Activated effector memory CD4-positive, alpha-beta T cell treated with anti-CD3 and anti-CD28 coated beads, Interleukin-2, amount 50 U/mL, for 16 hours (primary cell): Measurements from ENCODE around the gene ZNF469.
"Not testable (repeated sequence)": the region's sequence is repeated elsewhere in the genome, so short reads cannot be mapped to it uniquely, and the experiment has no call there.

Source experiments
- DNase-seq: peaks from one replicate; pipeline ENCODE4 v3.0.0-alpha.2; 2020

Gene ZNF469

DNA sequence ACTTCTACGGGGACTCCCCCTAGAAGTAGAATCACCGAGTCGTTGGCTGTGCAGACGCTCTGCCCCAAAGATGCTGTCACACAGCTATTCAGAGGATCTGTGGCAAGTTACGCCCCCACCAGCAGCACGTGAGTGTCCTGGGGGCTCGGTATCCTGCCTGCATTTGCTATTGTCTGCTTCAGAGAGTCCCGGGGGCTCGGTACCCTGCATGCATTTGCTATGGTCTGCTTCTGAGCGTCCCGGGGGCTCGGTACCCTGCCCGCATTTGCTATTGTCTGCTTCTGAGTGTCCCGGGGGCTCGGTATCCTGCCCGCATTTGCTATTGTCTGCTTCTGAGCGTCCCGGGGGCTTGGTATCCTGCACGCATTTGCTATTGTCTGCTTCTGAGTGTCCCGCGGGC, 23.8 kb upstream of the ZNF469 start:
- DNase-seq, result no peak

DNA sequence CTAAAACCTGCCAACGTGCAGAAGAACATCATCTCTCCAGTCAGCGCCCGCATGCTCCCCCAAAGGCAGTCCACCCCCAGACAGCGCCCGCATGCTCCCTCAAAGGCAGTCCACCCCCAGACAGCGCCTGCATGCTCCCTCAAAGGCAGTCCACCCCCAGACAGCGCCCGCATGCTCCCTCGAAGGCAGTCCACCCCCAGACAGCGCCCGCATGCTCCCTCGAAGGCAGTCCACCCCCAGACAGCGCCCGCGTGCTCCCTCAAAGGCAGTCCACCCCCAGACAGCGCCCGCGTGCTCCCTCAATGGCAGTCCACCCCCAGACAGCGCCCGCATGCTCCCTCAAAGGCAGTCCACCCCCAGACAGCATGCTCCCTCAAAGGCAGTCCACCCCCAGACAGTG, 22.4 kb upstream of the ZNF469 start:
- not testable (repeated sequence) for DNase-seq

DNA sequence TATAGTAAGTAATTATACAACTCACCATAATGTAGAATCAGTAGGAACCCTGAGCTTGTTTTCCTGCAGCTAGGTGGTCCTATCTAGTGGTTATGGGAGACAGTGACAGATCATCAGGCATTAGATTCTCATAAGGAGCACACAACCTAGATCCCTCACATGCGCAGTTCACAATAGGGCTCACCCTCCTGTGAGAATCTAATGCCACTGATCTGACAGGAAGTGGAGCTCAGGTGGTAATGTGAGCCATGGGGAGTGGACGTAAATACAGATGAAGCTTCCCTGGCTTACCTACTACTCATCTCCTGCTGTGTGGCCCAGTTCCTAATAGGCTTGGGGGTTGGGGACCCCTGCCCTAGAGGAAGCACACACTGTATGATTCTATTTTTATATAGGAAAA, 21.8 kb upstream of the ZNF469 start:
- no peak for DNase-seq

DNA sequence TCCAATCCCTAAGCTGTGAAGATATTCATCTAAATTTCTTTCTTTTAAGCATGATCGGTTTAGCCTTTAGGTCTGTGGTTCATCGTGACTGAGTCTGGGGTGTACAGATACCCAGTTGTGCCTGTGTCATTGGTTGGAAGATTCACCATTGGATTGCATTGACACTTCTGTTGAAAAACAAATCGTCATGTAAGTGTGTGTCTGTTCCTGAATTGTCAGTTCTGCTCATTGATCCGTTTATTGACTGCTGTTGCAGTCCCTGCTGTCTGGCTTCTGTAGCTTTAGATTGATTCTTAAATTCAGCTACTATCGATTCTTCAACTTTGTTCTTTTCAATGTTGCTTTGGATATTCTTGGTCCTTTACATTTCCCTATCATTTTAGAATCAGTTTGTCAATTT, 21.0 kb upstream of the ZNF469 start:
- no peak for DNase-seq

DNA sequence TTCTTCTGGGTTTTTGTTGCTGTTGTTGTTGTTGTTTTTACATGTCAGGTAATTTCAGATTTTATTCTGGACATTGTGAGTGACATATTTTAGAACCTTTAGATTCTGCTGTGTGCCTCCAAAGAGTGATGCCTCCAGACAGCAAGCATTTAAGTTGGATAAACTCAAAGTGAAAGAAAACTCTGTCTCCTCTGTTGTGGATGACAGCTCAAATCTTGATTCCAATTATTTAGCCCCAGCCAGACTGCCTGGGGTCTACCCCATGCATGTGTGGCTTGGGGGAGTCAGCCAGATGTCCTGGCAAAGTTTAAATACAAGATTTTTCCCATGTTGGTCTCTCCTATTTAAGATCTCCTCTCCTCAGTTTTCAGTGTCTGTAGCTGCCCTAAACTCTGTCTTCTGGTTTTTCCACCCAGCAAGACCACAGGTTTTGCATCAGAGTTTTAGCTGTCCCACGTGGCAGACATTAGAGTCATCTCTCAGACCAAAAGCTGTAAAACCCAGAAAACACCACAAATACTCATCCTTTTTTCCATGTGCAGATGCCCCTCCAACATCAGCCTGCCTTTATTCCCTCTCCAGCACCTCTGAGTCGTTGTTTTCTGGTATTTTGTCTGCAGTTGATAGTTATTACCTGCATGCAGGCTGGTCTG, 19.4 kb upstream of the ZNF469 start:
- DNase-seq, result no peak

DNA sequence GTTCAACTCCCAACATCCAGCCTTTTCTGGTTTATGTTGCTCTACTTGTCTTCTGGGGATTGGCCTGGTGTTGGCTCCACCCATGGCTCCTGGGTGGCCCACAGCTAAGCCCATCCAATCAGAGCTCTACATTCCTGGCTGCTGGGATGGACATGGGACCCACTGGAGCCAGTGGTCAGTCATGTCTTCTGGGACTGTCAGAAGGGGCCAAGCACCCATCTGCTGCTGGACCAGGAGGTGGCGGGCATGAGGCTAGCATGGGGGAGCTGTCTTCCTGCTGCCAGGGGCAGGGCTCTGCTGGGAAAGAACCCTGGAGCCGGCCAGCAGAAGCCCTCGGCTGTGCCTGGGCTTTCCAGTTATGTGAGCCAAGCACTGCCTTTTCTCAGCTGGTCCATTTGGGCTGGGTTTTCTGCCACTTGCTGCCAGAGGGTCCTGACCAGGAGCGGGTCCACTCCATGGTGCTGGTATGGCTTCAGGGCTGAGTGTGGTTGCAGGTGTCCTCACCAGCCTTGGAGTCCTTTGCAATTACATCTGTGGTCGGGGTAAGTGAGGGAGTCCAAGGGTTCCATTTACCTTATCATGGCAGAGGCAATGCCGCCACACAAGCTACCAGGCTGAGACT, 17.4 kb upstream of the ZNF469 start:
- no peak for DNase-seq

DNA sequence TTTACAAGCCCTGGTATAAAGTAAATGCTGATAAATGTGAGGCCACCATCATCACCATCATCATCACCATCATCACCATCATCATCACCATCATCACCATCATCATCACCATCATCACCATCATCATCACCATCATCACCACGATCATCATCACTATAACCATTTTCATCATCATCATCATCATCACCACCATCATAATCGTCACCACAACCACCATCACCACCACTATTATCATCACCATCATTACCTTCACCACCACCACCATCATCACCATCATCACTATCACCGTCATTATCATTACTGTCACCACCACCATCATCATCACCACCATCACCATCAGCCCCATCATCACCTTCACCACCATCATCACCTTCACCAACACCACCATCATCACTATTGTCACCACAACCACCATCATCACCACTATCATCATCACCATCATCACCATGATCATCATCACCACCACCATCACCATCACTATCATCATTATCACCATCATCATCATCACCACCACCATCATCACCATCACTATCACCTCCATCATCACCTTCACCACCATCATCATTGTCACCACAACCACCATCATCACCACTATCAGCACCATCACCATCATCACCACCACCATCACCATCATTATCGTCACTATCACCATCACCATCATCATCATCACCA, 16.6 kb upstream of the ZNF469 start:
- DNase-seq, result no peak

DNA sequence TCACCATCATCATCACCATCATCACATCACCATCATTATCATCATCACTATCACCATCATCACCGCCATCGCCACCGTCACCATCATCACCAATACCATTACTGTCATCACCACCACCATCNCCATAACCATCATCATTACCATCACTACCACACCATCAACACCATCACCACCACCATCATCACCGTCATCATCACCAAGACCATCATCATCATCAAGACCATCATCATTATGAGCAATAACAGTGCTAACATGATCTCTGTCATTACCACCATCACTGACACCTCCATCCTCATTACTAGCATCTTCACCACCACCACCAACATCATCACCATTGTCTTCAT, 16.1 kb upstream of the ZNF469 start:
- DNase-seq, result no peak

DNA sequence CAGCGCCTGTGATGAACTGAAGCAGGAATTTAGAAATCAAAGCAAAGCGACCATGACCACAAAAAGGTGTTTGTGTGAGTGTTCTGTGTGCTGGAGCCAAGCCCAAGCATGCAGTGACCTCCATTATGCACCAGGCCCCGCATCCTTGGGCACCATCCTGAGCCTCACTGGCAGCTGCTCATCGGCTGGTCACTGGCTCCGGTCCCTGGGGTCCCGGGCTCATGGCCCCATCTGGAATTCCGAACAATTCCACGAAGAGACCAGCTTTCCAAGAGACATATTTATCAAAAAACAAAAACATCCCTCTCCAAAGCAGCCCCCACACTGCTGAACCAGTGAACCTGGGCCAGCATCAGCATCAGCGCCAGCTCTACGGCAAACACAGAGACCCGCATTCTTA, 15.2 kb upstream of the ZNF469 start:
- DNase-seq, result no peak

DNA sequence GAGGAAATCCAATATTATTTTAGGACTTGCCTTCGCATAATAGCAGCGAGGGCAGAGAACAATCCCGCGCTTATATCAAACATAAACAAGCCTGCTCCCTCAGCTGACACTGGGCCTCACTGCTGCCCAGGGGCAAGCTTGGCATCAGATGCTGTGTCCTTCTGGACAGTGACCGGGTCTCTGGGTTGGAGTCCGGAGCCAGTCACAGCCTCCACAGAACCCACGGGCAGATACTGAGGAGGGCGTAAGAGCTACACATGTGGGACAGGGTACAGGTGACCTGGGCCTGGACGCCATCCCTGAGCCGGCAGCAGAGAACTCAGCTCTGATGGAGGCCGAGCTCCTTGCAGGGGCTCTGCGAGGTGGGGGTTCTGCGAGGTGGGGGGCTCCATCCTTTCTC, 14.7 kb upstream of the ZNF469 start:
- DNase-seq, result no peak

DNA sequence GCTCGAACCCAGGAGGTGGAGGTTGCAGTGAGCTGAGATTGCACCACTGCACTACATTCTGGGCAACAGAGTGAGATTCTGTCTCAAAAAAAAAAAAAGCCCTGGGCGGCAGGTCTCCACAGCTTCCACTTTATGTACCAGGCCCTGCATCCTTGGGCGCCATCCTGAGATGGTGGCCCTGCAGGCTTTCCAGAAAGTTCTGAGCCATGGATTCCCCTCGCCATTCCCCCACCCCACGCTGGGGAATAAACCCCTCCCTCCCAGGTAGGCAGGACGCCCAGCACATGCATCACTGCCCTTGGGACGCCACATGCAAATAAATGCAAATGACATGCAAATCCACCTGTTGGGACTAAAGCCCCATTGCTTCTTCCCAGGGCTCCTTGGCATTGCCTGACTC, 13.8 kb upstream of the ZNF469 start:
- DNase-seq, result no peak

DNA sequence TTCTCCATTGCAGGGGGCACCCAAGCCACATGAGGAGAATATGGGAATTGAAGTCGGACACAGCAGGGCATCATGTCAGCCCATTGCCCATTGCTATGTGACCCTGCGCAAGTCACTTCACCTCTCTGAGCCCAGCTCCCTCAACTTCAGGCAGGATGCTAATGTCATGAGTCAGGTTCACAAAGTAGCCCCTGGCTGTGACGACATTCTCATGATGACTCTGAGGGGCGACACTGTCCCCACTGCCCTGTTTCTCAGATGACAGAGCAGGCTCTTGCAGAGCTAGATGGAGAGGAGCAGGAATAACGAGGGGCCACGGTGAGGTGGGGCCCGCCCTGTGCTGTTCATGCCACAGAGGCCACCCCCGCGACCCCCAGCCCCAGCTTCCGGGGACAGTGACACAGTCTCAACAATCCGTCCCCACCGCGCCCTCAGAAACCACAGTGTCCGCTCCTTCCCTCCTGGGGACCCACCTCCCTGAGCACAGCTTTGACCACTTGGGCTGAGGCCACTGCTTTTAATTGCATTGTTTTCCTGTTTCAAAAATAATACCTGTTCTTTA, 13.2 kb upstream of the ZNF469 start:
- DNase-seq, result no peak

DNA sequence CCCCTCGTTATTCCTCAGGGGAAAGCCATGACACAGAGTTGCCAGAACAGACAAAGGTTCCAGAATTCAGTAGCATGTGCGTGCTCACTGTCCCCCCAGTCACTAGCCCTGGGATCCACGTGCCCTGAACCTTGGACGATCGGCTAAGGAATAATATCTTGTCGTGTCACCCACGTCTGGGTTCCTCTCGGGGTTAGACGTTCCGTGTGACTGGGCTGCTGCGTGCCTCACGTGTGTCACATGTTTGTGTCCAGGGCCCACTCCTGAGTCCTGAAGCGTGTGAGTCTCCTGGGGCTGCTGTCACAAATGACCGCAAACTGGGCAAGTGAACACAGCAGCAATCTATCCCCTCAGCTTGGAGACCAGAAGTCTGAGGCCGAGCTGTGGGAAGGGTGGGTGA, 12.4 kb upstream of the ZNF469 start:
- DNase-seq, result no peak

DNA sequence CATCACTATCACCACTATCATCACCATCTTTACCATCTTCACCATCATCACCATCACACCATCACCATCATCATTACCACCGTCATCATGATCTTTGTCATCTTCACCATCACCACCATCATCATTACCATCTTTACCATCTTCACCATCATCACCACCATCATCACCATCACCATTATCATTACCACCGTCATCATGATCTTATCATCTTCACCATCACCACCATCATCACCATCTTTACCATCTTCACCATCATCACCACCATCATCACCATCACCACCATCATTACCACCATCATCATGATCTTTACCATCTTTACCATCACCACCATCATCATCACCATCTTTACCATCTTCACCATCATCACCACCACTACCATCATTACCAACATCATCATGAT, 10.2 kb upstream of the ZNF469 start:
- DNase-seq, result no peak

DNA sequence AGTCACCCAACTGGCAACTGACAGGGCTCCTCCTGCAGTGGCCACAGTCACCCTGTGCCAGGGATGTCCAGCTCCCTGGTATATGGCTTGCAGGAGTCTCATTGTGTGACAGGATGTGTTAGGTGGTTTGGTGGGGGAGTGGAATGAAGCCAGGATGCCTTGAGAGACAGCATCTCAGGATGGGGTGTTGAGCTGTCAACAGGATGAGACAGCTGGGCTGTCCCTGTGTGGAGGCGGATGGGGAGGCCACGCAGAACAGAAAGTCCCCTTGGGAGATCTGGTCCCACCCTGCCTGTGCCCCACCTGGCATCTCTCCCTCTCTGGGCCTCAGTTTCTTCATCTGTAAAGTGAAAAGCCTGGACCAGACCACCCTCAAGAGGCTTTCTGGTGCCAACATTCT, 9.5 kb upstream of the ZNF469 start:
- no peak for DNase-seq

DNA sequence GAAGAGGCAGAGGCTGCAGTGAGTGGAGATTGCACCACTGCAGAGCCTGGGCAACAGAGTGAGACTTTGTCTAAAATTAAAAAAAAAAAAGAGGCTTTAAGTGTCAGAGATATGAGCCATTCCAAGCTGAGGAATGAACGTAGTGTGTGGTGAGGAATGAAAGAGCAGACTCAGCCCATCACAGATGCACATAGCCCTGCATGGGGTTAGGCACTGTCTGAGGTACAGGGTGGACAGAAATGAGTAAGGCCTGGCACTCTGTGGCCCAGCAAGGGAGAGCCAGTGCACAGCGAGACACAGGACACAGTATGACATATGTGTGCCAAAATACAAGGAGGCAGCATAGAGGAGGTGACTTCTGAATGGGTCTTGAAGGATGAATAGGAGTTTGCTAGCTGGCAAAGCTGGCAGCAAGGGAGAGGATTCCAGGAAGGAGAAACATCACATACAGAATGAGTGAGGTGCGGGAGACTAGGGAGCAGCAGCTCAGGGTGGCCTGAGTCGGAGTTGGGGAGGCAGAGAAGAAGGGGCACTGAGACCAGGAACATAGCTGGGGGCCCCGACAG, 8.7 kb upstream of the ZNF469 start:
- DNase-seq, result no peak

DNA sequence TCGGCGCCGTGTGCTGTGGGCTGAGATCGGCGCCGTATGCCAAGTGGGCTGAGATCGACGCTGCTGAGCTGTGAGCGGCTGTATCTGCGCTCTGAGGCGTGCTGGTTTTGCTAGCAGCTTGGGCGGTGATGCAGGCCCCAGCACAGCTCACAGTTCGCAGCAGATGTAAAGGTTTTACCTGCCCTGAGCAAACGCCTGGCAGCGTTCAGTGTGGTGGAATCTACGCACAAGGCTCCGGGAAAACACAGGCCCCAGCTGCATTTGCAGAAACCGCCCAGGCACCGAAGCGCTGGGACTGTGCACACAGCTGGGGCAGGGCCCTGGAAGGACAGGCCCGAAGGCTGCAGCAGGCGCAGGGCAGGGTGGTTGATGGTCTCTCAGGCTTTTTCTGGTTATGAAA, 8.0 kb upstream of the ZNF469 start:
- no peak for DNase-seq

DNA sequence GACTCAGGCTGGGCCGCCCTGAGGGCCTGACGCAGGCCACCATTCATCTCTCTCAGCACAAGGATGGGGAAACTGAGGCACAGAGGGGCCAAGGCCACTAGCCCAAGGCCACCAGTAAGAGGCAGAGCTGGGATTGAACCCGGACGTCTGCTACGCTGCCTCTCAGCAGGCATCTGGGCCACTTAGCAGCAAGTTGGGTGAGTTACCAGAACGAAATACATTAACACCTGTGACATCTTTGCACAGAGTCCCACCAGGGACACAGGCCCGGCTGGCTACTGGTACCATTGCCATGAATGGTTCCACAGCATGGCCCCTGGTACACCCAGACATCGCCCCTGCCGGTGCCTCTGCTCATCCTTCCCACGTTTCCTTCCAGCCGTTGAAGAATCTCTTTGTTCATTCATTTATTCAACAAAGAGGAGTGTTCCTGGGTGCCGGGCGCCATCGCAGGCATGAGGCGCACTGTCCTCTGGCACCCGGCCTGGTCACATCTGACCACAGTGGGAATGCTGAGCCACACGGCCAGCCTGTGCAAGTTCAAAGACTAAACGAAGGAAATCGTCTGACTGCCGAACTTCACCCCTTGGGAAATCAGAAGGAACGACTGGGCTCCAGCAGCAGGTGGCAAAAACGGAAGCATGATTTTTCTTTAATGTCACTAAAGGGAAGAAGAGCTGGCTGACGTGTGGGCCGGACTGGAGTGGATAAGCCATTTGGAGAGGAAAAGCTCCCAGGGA, 7.4 kb upstream of the ZNF469 start:
- no peak for DNase-seq

DNA sequence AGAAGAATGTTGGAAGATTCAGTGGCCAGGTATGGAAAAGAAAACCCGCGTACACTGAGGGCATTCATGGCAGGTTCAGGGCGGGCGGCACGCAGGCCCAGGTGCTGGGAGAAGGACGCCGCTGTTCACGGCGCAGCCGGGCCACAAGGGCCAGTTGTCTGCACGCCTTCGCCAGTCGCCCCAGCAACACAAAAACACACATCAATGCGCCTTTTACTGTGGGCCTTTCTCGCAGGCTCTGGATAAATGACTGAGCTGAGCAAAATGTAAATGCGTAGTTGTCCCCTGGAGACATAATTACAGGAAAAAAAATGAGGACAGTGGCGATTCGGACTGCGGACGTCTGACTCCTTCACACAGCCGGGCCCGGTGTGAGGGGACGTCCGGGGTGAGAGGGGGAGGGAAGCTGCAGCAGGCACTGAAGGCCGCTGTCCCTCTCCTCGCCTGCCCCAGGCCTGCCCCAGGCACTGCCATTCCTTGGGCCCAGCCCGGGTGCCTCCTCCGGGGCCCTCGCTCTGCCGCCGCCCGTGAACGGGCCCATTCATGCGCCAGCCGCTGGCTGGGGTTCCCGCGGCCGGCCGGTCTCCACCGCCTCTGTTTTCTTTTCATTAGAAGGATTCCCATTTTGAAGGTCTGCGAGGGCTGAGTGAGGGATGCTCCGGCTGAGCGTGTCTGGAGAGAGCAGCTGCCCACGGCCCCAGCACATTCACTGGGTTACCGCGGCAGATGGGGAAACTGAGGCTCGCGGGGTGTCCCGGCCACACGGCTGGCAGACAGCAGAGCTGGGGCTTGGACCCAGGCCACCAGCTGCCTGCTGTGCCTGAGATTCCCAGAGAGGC, 6.5 kb upstream of the ZNF469 start:
- no peak for DNase-seq

DNA sequence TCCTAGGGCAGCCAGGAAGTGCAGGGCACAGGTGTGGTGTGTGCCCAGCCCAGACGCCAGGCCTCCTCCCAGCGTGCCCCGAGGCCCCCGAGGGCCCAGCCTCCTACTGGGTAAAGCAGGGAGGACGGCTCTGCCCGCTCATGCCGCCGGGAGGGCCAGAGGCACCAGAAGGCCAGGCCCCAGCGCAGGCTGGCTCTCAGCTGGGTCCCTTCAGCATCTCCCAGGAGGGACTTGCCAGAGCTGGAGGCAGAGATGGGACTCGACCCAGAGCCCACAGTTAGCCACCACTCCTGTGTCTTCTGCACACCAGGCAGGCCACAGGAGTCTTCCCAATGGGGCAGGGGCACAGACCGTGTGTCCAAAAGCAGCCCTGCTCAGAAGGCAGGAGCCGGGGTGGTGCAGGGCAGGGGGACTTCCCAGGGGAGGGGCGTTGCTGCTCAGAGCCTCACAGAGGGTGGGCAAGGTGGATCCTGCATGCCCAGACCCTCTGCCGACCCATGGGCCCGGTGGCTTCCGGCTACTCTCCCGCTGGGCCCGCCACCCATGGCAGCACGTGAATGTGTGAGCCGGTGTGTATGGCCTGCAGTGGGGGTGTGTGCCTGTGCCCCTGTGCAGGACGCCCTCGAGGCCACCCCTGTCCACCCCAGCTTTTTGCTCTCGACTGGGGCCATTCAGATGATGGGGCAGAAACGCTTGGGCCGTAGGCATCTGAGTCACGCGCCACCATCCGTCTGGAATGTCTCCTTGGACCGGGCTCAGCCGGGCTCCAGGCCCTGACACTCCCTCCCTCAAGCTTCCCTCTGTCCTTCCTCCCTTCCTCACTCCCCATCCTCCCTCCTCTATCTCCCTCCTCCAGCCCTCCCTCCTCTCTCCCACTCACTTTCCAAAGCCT, 5.7 kb upstream of the ZNF469 start:
- DNase-seq, result no peak

DNA sequence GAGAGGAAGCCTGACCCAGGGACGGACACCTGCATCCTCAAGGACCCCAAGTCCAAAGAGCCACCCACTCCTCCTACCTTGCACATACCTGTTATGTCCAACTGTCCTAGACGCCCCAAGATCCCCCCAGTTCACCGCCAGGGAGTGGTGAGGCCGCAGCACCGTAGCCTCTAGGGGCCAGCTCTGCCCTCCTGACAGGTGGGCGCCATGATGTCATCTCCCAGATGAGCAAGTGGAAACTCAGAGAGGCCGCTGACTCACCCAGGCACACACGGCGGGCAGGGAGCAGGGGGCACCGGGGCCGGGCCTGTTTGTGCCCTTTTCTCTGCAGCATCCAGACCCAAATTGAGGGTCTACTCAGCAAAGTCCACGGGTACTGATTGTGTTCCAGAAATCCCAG, 4.8 kb upstream of the ZNF469 start:
- no peak for DNase-seq
